Muscle of arm (tissue), 12 donors: Measurements from ENCODE around the gene TP53BP2. TPM values are rescaled to one million over a fixed set of nuclear protein-coding genes. Genes with fewer than 3 reads are reported as not detected.

ENCODE experiments used
- DNase-seq: peaks from one replicate; pipeline ENCODE4 v3.0.0-alpha.2; 2013
- polyA plus RNA-seq, 12 donors: library from polyadenylated mRNA; unstranded; fragments of 120-200 nt; gene quantifications; one replicate each; pipeline ENCODE4 v1.2.1, GENCODE V29; 2013; ENCODE audit not compliant: insufficient read length in 12 of 12

Gene TP53BP2
- polyA plus RNA-seq, 12 donors: 21.9 to 58.4 (median 34.2) TPM; not detected in 1

DNA sequence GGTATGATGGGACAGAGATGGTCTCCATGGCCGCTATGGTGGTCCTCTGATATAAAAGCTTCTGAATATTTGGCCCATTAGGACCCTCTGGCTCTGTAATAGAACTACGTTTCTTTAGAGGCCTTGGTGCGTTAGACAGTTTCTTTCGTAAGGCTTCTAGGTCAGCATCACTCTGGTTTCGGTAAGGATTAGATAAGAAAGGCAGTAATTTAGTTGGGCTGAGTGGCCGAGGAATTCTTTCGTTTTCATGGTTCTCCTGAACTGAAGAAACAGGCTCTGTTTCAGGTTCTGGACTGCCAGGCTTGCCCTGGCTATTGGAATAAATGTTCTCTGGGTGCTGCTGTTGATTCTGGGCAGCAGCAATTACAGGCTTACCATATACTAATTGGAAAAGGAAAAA, 49.5 kb downstream of the TP53BP2 start:
- no peak for DNase-seq

DNA sequence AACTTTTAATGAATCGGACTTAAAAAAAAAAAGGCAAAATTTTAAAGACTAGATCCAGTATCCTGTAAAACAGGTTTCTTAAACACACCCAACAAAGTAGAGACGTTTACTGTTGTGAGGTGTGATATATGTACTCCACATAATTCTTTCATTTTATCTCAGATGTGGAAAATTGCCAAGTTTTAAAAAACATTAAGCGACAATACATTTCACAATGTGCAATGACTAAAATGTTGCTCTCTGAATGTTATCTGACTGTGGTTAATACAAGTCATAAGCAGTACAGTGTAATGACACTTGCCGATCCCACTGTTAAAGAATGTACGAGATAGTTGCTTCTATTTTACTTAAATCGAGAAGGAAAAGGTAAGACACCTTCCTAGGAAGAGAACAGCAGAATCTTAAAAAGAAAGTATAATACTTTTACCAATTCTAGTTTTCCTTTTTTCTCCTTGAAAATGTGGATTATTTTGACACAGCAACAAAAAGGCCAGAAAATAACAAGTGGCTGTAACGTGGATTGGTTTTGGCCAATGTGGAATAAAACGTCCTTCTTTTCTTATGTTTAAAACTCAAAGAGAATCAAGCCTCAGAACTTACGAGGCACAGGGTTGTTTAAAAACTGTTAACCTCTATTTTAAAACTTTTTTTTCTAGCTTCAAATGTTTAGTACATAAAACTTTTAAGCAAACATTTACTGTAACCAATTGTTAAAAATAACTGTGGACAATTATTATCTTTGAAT, 51.4 kb downstream of the TP53BP2 start:
- no peak for DNase-seq

DNA sequence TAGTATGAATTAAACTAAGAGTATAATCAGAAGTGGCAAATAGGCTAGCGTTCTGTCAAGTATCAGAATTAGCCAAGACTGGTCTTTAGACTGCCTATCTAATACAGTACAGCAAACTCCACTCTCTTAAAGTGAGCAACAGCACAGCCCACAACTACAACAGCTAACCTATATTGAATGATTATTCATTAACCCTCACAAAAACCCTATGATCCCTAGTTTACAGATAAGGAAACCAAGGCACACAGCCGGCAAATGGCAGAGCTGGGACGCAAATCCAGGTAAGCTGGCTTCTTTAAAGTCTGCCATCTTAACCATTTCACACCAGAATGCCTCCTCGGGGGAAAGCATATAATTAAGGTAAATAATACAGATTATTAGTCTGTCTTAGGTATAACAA, 52.0 kb downstream of the TP53BP2 start:
- no peak for DNase-seq

DNA sequence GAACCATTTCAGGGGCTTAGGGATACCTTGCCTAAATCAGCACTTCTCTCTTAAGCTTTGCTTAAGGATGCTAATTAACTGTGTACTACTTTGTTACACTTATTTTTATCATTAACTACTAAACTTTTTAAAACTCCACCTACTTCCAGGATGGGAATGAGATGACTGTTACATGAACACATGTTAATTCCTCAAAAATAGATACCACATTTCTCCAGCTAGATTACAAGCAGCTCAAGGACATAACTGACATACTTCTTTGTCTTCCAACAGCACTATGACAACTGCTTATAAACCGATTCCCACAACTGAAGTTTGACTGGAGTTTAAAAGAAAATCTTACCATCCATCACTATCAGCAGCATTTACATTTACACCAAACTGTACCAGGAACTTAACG, 53.7 kb downstream of the TP53BP2 start:
- no peak for DNase-seq

DNA sequence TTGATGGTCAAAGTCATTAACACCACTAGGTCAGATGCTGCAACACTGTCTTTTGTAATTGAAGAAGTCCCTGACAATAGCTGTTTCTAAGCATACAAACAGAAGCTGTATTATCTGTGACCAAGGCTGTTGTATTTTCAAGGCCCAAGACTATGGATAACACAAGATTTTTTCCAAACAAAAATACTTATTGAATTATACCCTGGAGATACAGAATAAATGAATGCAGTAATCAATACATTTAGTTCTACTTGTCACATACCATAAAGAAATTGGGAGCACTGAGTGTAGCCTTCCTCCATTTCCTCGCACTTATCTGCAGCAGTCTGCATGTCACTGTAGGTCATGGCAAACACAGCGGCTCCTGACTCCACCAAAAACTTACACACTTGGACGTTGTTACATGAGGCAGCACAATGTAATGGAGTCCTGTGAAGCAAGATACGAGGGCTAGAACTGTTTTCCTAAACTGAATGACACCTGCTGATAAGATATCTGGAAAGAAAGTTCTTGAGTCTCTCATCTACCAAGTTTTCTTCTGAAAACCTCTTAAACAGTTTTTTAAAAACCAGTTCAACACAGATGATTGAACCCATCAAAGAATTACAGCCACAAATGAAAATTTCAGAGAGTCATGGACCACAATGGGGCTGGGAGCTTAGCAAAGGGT, 56.9 kb downstream of the TP53BP2 start:
- DNase-seq: no peak

DNA sequence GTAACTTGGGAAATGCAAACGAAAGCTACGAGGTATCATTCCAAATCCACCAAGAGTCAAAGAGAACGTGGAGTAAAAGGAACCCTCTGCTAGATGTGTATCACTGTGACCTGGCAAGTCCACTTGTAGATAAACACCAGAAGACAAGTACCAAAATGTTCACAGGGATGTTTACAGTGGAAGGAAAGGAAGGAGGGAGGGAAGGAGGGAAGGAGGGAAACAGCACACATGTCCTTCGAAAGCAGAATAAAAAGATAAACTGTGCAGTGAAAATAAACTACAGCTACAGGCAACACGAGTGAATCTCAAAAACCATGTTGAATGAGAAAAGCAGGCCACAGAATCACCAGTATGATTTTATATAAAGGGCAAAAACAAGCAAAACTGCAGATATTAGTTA, 59.9 kb downstream of the TP53BP2 start:
- DNase-seq: no peak

DNA sequence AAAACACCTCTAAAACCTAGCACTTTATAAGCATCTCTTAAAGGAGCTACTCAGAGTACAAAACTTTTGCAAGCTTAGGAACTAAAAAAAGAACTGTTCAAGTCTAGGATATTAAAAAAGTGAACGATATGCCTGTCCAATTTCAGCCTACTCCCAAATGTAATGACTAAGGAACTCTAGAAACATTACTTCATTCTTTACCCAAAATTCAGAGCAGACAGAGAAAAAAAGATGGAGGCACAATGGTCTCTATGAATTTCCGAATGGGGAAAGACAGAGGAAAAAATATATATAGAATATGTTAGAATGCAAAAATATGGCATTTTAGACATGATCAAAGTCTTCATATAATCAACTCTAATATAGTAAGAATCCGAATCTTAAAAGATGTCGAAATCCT, 61.2 kb downstream of the TP53BP2 start:
- DNase-seq: no peak

DNA sequence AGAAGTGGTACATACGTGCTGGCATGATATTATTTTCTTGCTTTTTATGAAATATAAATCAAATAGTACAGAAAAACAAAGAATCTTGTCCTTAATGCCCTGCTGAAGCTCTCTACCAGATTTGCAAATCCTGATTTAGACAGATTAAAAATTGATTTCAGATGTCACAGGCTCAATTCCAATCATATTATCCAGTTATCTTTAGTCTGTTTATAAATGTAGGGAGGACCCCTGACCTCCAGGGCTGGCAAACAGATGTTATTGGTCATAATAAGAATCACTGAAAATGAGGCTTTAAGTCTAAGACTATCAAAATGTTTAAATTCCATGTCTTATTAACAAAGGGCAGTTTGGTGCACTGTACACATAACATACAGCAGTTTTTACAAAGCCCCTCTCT, 62.1 kb downstream of the TP53BP2 start:
- DNase-seq: no peak

DNA sequence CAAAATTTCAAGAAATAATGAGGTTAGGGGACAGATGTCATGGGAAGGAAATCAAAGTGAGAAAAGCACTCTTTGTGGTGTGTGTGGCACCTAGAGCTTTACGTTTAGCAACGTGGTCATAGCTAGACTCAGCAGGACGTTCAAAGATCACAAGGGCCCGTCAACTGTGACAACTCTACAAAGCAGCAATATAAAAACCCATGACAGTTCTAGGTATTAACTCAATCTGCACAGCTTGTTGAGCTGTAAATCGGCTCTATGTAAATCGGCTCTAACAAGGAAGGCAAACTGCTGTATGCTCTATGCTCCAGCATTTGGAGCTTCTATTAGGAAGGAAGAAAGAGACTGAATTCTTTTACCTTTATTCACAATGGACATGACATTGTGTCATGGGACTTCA, 64.8 kb downstream of the TP53BP2 start:
- DNase-seq: no peak

DNA sequence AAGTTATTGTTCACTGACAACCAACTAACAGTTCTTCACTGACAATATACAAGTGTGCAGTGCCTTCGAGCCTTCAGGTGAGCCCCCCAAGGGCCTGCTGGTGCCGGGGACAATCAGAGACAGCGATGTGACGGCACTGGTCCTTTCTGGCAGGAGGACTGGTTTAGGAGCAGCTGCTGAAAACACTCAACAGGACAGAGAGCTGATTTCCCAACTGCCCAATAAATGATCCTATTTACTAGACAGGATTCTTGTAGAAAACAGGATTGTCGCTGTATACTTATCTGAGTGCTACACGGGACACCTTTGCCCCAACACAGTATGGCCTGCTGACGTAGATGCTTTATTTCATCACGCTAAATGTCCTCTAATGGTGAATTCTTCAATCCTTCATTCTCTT, 65.4 kb downstream of the TP53BP2 start:
- no peak for DNase-seq

DNA sequence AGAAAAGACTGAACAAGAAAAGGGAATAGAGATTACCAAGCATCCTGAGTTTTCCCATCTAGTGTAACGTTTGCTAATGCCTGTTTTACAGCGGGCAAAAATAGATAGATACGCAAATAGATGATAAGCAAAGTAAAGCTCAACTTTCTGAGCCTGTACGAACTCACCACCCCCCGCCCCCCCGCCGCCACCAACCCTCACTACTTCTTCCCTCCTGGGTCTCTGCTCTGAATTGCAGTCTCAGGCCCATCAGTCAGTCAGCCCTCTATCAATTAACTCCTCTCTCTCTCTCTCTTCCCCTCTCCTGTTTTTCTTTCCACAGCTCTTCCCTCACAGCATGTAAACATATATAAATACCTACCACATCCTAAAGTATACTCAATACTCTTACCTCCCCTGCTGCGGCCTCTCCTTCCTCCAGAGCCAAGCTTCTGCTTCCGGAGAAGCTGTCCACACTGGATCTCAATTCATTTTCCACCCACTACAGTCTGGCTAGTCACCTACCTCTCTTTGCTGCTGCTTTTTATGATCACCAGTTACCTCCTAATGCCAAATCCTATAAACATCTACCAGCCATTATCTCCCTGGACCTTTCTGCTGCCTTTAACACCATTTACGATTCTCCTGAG, 68.8 kb downstream of the TP53BP2 start:
- DNase-seq: no peak

DNA sequence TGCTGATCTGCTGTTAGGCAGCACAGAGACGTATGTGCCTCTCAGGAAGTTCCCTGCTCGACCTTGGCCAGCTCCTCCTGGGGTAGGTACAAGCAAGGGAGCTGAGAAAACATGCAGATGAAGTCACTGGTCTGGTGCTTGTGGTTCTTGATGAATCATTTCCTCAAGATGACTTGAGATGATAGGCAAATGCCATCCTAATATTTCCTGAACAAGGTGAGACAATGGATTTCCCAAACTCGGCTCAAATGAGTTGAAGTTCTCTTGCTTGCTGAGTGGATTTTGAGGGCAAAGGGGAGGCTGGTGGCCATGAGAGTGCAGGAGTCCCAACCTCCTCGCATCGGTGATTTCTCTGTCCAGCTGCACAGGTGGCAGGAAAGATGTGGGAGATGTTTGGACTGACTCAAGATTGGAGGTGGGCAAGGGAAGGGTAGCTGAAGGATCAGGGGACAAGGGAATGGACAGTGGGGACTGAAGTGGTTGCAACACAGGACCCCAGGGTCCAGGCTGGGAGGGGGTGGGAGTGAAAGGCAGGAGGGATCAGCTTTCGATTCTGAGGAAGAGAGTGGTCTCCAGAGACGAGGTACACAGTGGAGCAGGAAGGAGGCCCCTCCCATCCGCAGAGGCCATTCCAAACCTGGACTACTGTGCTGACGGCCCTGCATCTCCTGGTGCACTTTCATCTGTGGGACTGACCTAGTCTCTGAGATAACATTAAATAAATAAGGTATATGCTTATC, 69.5 kb downstream of the TP53BP2 start:
- DNase-seq: no peak

DNA sequence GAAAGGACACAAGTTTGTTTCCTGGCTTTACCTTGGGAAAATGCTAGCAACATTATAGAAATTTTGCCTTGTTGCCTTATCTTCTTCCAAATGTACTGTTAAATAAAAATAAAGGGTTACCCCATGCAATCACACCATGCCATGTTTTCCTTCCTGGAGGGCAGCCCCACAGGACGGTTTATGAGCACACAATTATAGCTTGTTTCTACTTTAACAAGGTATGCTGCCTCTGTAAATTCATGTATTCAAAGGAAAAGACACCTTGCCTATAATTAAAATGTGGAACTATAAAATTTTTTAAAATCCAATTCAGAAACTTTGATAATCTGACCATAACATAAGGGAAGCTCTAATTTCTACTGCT, 70.1 kb downstream of the TP53BP2 start:
- no peak for DNase-seq

DNA sequence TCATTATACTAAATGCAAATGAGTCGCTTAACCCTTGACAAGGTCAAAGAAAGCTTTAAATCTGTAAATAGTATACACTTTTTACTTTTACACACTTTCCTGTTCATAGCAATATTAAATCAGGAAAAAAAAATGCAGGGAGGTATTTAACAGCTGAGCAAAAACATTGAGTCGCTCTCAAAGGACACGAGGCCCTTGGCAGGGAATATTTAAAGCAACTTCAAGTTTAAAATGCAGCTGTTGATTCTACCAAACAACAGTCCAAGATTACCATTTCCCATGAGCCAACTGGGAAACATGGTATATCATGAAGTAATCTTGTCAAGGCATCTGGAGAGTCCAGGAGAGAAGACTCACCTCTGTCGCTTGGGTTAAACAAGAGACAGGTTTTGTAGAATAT, 70.7 kb downstream of the TP53BP2 start:
- peak; percentile 51 for DNase-seq

DNA sequence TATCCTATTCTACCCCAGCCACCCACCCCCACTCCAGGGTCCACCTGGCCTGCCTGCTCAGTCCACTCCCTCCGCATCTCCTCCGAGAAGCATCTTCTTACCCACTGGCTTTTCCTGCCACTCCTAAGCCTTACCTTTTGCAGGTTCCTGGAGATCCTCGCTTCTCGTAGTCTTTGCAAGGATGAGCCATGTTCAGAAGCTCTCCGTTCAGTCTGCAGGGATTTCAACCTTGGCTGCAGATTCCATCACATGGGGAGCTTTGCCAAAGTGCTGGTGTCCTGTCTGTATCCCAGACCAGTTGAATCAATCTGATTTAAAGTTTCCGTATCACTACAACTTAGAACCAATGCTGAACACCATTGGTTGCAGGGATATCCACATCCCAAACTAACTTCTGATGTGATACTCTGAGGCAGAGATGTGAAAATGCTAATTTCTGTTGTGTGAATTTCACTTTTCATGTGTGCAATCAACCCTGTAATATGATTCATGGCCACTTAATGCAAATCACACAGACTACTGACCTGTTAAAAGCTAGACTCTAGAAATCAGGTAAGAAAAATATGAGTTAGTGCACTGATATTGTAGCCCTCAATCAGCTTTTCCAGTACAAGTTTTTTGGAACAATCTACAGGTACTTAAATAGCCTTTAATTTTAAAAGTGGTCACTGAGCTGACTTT, 71.5 kb downstream of the TP53BP2 start:
- DNase-seq: no peak

DNA sequence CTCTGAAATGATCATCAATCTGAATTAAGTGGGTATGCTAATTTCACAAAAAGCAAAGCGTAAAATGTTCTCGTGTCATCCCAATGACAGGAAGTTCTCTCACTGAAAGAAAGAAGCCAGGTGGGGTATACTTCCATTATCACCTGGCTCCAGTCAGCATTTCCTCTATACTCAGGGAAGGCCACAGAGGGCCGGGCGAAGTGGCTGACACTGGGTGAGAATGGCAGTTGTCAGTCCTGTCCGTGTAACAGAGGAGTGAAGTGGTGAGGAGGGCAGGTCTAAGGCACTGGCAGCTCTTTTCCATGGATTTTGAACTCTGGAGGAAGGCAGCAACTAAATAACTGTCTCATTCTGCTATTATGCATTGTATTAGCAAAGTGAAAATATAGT, 73.0 kb downstream of the TP53BP2 start:
- no peak for DNase-seq

DNA sequence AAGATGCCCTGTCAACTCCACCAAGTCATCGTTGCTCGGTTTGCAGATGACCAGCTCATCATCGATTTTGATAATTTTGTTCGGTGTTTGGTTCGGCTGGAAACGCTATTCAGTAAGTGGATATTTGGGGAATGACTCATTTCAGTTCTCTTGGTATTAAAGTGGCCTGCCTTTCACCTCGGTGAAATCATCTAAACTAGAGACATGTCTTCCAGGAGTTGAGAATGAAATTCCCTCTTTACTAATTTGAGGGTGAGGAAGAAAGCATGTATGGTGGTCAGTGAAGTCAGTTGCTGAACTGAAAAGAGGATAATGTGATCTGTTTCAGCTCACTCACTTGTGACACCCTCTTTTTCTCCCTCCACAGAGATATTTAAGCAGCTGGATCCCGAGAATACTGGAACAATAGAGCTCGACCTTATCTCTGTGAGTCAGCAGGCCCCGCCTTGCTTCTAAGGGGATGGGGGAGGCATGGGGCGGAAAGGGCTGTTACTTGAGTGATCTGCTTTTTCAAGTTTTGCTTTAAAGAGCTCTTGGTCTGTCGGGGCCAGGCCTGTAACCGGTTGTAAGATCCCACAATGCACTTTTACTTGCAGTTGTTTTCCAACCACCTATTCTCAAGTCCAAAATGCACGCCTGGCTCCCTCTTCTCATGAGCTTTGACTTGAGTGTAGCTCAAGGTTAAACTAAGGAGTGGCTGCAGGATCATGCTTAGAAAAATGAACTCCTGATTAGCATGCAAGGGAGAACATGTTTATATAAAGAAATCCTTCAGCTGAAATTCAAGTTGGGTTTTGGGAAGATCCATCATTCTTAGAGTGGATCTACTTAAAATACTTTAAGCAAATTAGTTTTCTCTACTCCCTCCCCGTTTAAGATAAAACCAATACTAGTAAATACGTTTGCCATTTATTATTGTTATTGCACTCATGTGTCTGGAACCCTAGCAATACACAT, 73.7 kb downstream of the TP53BP2 start:
- peak; percentile 65 for DNase-seq

DNA sequence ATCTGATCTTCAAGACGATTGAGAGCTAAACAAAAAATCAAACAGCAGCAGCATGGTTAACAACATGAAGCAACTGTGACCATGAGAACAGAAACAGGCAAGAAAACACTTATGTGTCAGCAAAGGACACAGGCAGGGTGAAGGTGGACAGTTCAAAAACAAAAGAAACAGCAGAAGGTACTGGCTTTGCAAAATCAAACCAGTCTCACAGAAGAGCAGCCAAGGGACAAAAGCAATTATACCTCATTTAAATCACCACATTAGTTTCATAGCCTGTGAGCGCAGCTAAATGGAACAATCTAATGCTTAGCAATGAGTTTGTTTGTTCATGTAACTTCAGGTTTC, 74.3 kb downstream of the TP53BP2 start:
- DNase-seq: no peak

DNA sequence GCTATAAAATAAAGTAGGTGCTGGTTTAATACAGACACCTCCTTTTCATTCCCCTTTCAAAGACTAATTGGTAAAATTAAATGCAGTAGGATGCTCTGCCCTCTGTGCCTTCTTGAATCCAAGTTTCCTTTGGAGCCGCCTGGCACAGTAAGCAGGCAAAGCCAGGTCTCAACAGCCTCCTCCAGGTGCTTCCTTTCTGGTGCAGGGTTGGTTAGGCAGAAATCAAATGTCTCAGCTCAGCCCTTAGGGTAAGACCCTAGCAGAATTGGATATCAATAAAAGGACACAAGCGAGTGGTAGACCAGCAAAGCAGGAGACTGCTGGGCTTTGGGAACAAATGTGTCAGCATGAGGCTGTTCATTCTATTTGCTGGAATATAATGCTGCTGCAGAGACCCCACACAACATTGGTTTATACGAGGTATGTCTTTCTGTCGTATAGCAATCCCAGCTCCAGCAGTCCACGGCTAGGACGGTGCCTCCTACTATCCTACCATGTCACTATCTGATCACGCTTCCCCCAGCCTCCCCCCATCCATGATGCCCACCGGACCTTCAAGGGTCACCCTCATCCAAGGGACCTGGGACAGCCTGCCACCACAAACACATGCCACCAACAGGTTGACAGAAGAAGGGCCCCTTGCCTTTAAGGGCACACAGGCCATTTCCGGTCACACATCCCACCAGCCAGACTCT, 75.0 kb downstream of the TP53BP2 start:
- DNase-seq: no peak

DNA sequence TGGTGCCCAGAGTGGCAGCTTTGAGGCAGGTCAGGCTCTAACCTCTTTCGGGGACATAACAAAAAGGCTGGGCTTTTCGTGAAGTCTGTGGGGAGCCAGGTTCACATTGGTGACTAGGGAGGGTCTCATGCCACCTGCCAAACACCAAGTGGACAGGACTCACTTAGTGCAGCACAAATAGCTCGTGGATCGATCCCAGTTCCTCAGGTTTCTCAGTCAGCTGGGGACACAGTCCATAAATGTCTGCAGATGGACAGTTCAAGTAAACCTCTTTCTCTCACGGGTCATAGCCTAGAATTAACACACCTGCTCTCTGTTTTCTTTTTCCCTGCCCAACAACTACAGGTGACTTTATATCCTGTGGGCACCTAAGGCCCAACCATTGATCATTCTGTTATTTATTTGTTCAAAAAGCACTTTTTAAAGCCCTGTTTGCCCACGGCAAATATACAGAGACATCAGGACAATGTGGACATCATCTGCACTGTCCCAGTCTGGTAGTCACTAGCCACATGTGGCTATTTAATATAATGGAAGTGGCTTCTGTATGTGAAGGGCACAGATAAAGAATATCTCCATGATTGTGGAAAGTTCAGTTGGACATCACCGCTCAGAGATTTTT, 79.9 kb downstream of the TP53BP2 start:
- DNase-seq: no peak
